ENCODE data around the gene XCR1. TPM values are rescaled to one million over a fixed set of nuclear protein-coding genes. Genes with fewer than 3 reads are reported as not detected.

The XCR1 gene
- total RNA-seq, 4 donors from 2014 or later = 0.07 to 0.15 TPM; not detected in 2

- H3K36me3 ChIP-seq = no peaks in the 10 kb centered on the region
- intact Hi-C loops (cut with DNase I; ENCODE audit: low total_unique reads) = no loop called here
- peak within 1 kb of the TSS; percentile 94 to 98 for H3K27ac ChIP-seq
- peaks cover 0 to 12% of the 10 kb centered on the region in 2 donors for H3K4me1 ChIP-seq
- peak within 1 kb of the TSS; percentile 89 to 92 for H3K4me3 ChIP-seq
- peak; percentile 92 to 95 for DNase-seq
- no peaks in the 10 kb centered on the region for H3K27me3 ChIP-seq
- TF ChIP-seq CTCF (IDR thresholded peaks at IDR 0.05) (peak in 1 of 4 experiments; percentile 10), POLR2A (IDR thresholded peaks at IDR 0.05) (peak; percentile 70 to 87)
- H3K9me3 ChIP-seq = no peaks in the 10 kb centered on the region
Observed at GRCh38 chr3:45995236-45996192, 31.8 kb downstream of the XCR1 start, which contains the start of gene FYCO1. Gene FYCO1, minus strand, starts transcription at chr3:45995824. Its CDS starts 10,914 bp downstream, at chr3:45984910.

GRCh38 chr3:45994419-45995235 lies 32.7 kb downstream of the XCR1 start:
- H3K27ac ChIP-seq = peak overlapping the region; percentile 94 to 98
- TF ChIP-seq POLR2A (IDR thresholded peaks at IDR 0.05) = no peak
- intact Hi-C loops (cut with DNase I; ENCODE audit: low total_unique reads) = no loop called here
- peak in 1 of 2 donors; percentile 38 for DNase-seq
- H3K4me1 ChIP-seq = peaks cover 3 to 17% of the 10 kb centered on the region in 2 donors
- H3K27me3 ChIP-seq = no peaks in the 10 kb centered on the region
- H3K36me3 ChIP-seq = no peaks in the 10 kb centered on the region
- H3K9me3 ChIP-seq = no peaks in the 10 kb centered on the region
- peak overlapping the region; percentile 89 to 92 for H3K4me3 ChIP-seq

GRCh38 chr3:45993421-45994027 lies 33.8 kb downstream of the XCR1 start:
- Histone ChIP-seq H3K4me3 (no peak overlapping the region), H3K27ac (peak overlapping the region; percentile 94 to 98), H3K9me3 (no peaks in the 10 kb centered on the region), H3K36me3 (no peaks in the 10 kb centered on the region), H3K4me1 (peaks cover 14 to 25% of the 10 kb centered on the region in 2 donors), H3K27me3 (no peaks in the 10 kb centered on the region)
- no peak for TF ChIP-seq CTCF (IDR thresholded peaks at IDR 0.05)
- no peak for TF ChIP-seq POLR2A (IDR thresholded peaks at IDR 0.05)
- no peak for DNase-seq
- intact Hi-C loops (cut with DNase I; ENCODE audit: low total_unique reads) = no loop called here

- H3K27ac ChIP-seq = peak overlapping the region; percentile 53 to 94
- H3K27me3 ChIP-seq = no peaks in the 10 kb centered on the region
- no peaks in the 10 kb centered on the region for H3K36me3 ChIP-seq
- no peak overlapping the region for H3K4me3 ChIP-seq
- no peak for TF ChIP-seq POLR2A (IDR thresholded peaks at IDR 0.05)
- peaks cover 19 to 29% of the 10 kb centered on the region in 2 donors for H3K4me1 ChIP-seq
- no peaks in the 10 kb centered on the region for H3K9me3 ChIP-seq
- intact Hi-C loops (cut with DNase I; ENCODE audit: low total_unique reads) = no loop called here
- no peak for DNase-seq
Observed at GRCh38 chr3:45992821-45993221, 34.5 kb downstream of the XCR1 start.

- Histone ChIP-seq H3K4me3 (no peak overlapping the region), H3K4me1 (peaks cover 20 to 31% of the 10 kb centered on the region in 2 donors), H3K27me3 (no peaks in the 10 kb centered on the region), H3K36me3 (no peaks in the 10 kb centered on the region), H3K9me3 (no peaks in the 10 kb centered on the region), H3K27ac (peak overlapping the region; percentile 53 to 94)
- DNase-seq = no peak
- TF ChIP-seq POLR2A (IDR thresholded peaks at IDR 0.05) (no peak), CTCF (IDR thresholded peaks at IDR 0.05) (no peak)
- intact Hi-C loops (cut with DNase I; ENCODE audit: low total_unique reads) = no loop called here
Observed at GRCh38 chr3:45992133-45992729, 35.1 kb downstream of the XCR1 start.
